ENCODE results near the gene PNMA6E. TPM values are rescaled to one million over a fixed set of nuclear protein-coding genes. Genes with fewer than 3 reads are reported as not detected.

The PNMA6E gene
- total RNA-seq, 1 experiment from 2014 or later: not detected

DNA sequence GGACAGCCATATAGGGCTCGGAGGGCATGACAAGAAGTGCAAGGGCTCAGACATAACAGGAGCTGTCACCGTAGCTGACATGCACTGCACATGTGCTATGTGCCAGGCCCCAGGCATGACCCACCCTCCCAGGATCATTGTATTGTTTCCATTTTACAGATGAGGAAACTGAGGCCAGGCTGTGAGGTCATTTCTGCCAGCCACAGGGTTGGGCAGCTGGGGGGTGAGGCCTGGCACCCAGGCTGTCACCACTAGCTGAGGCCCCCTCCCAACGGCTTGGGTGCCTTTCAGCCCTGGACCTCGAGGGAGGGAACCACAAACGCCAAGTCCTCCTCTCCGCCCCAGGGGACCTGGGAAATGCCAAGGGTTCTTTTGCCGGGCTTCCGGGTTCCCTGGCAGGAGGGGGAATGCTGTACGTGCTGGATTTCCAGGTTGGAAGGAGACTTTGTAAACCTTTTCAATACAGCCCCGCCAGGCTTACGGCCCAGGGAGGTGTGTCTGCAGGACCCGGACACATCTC, 32.1 kb upstream of the PNMA6E start:
- Histone ChIP-seq H3K9me3 (no peaks in the 10 kb centered on the region), H3K36me3 (ENCODE audit: control insufficient read depth, insufficient read depth, low read length) (no peaks in the 10 kb centered on the region), H3K4me3 (ENCODE audit: low read depth, low read length) (no peak overlapping the region), H3K27me3 (replicated peaks; ENCODE audit: control insufficient read depth, insufficient read depth, low read length) (no peaks in the 10 kb centered on the region), H3K4me1 (no peaks in the 10 kb centered on the region)
- ChIA-PET POLR2A (no interaction called here), CTCF (no interaction called here)
- no peaks in the 10 kb centered on the region for H3K27me3 Mint-ChIP-seq (ENCODE audit: insufficient read depth, unreplicated experiment)
- no peaks in the 10 kb centered on the region for H3K4me1 Mint-ChIP-seq (ENCODE audit: low read depth, unreplicated experiment)
- BruUV-seq (replicated peaks): no TSS peak
- peaks cover 9% of the 10 kb centered on the region for H3K9me3 Mint-ChIP-seq (ENCODE audit: unreplicated experiment)
- no peak for DNase-seq
- intact Hi-C loops (cut with micrococcal nuclease; ENCODE audit: unreplicated experiment): loop anchor here (10.0 kb wide), 1 partner anchor 398 kb away; no protein-coding TSS in a partner anchor
- TF ChIP-seq, protein P1, sequence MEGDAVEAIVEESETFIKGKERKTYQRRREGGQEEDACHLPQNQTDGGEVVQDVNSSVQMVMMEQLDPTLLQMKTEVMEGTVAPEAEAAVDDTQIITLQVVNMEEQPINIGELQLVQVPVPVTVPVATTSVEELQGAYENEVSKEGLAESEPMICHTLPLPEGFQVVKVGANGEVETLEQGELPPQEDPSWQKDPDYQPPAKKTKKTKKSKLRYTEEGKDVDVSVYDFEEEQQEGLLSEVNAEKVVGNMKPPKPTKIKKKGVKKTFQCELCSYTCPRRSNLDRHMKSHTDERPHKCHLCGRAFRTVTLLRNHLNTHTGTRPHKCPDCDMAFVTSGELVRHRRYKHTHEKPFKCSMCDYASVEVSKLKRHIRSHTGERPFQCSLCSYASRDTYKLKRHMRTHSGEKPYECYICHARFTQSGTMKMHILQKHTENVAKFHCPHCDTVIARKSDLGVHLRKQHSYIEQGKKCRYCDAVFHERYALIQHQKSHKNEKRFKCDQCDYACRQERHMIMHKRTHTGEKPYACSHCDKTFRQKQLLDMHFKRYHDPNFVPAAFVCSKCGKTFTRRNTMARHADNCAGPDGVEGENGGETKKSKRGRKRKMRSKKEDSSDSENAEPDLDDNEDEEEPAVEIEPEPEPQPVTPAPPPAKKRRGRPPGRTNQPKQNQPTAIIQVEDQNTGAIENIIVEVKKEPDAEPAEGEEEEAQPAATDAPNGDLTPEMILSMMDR (IDR thresholded peaks at IDR 0.05; ENCODE audit: insufficient read depth in 1 of 2, low read depth in 1 of 2, low read length in 1 of 2, severe bottlenecking in 1 of 2, unreplicated experiment in 1 of 2): no peak
- no peaks in the 10 kb centered on the region for H3K36me3 Mint-ChIP-seq (ENCODE audit: insufficient read depth, unreplicated experiment)
- no peak overlapping the region for H3K27ac Mint-ChIP-seq (ENCODE audit: unreplicated experiment)
- no peak overlapping the region for H3K4me3 Mint-ChIP-seq (ENCODE audit: unreplicated experiment)

- peaks cover 18% of the 10 kb centered on the region for H3K9me3 Mint-ChIP-seq (ENCODE audit: unreplicated experiment)
- no peak overlapping the region for H3K4me3 Mint-ChIP-seq (ENCODE audit: unreplicated experiment)
- no TSS peak for BruUV-seq (replicated peaks)
- H3K4me3 ChIP-seq (ENCODE audit: low read depth, low read length): no peak overlapping the region
- no peak overlapping the region for H3K27ac Mint-ChIP-seq (ENCODE audit: unreplicated experiment)
- no peaks in the 10 kb centered on the region for H3K4me1 ChIP-seq
- intact Hi-C loops (cut with micrococcal nuclease; ENCODE audit: unreplicated experiment): loop anchor here (10.0 kb wide), 1 partner anchor 396 kb away; no protein-coding TSS in a partner anchor
- H3K4me1 Mint-ChIP-seq (ENCODE audit: low read depth, unreplicated experiment): no peaks in the 10 kb centered on the region
- H3K27me3 Mint-ChIP-seq (ENCODE audit: insufficient read depth, unreplicated experiment): peaks cover 2% of the 10 kb centered on the region
- ChIA-PET CTCF (no interaction called here), POLR2A (no interaction called here)
- TF ChIP-seq, protein P1 (IDR thresholded peaks at IDR 0.05; ENCODE audit: insufficient read depth in 1 of 2, low read depth in 1 of 2, low read length in 1 of 2, severe bottlenecking in 1 of 2, unreplicated experiment in 1 of 2): no peak
- no peaks in the 10 kb centered on the region for H3K27me3 ChIP-seq (replicated peaks; ENCODE audit: control insufficient read depth, insufficient read depth, low read length)
- H3K9me3 ChIP-seq: no peaks in the 10 kb centered on the region
- H3K36me3 Mint-ChIP-seq (ENCODE audit: insufficient read depth, unreplicated experiment): no peaks in the 10 kb centered on the region
- no peaks in the 10 kb centered on the region for H3K36me3 ChIP-seq (ENCODE audit: control insufficient read depth, insufficient read depth, low read length)
- DNase-seq: no peak
These were observed 29.6 kb upstream of the PNMA6E start for GRCh38 chrX:153430796-153431195.

GRCh38 chrX:153426204-153426603, 25.1 kb upstream of the PNMA6E start:
- Mint-ChIP-seq H3K9me3 (ENCODE audit: unreplicated experiment) (peaks cover 18% of the 10 kb centered on the region), H3K4me1 (ENCODE audit: low read depth, unreplicated experiment) (no peaks in the 10 kb centered on the region), H3K4me3 (ENCODE audit: unreplicated experiment) (no peak overlapping the region), H3K27me3 (ENCODE audit: insufficient read depth, unreplicated experiment) (peaks cover 2% of the 10 kb centered on the region), H3K36me3 (ENCODE audit: insufficient read depth, unreplicated experiment) (no peaks in the 10 kb centered on the region), H3K27ac (ENCODE audit: unreplicated experiment) (no peak overlapping the region)
- Histone ChIP-seq H3K4me1 (no peaks in the 10 kb centered on the region), H3K9me3 (no peaks in the 10 kb centered on the region), H3K4me3 (ENCODE audit: low read depth, low read length) (no peak overlapping the region), H3K27me3 (replicated peaks; ENCODE audit: control insufficient read depth, insufficient read depth, low read length) (no peaks in the 10 kb centered on the region), H3K36me3 (ENCODE audit: control insufficient read depth, insufficient read depth, low read length) (no peaks in the 10 kb centered on the region)
- CTCF ChIA-PET: no interaction called here
- TF ChIP-seq, protein P1 (IDR thresholded peaks at IDR 0.05; ENCODE audit: insufficient read depth in 1 of 2, low read depth in 1 of 2, low read length in 1 of 2, severe bottlenecking in 1 of 2, unreplicated experiment in 1 of 2): no peak
- BruUV-seq (replicated peaks): no TSS peak
- POLR2A ChIA-PET: no interaction called here
- no peak for DNase-seq
- intact Hi-C loops (cut with micrococcal nuclease; ENCODE audit: unreplicated experiment): no loop called here

All from Caco-2 (cell line).